HCT116 (cell line): ENCODE results near the gene TTR. TPM values are rescaled to one million over a fixed set of nuclear protein-coding genes. Genes with fewer than 3 reads are reported as not detected.

Experiments
- ATAC-seq: fragments of 200-7000 bp; cut with Tn5 transposase; 2 replicates; pipeline ENCODE4 v1.9.1; 2020; ENCODE audit warnings: mild to moderate bottlenecking, moderate library complexity
- BruUV-seq: library from RNA; stranded (reverse); fragments of 400-500 nt; replicated peaks from 2 replicates; lab custom pipeline; 2021; lab: Mats Ljungman, UMichigan
- CTCF ChIA-PET: fragments of 300-600 bp; sonication (Branson Sonifier 250); formaldehyde crosslinking; loops from one replicate; lab custom pipeline; 2021; ENCODE audit warnings: antibody characterized with exemption; lab: Charles Lee
- POLR2A ChIA-PET: fragments of 300-600, 350-600 bp; sonication (Branson Sonifier 250); formaldehyde crosslinking; loops from one replicate; lab custom pipeline; 2021; ENCODE audit warnings: antibody characterized with exemption; lab: Charles Lee
- RAD21 ChIA-PET, 2 experiments: fragments of 300-600 bp; sonication (Branson Sonifier 250); formaldehyde crosslinking; loops; one replicate each; lab custom pipeline; 2023; ENCODE audit warnings: low total read pairs in 2 of 2; ENCODE audit not compliant: uncharacterized antibody in 2 of 2, unreplicated experiment in 2 of 2, low non-redundant PET in 1 of 2; lab: Charles Lee
- DNase-seq: peaks from one replicate; pipeline ENCODE4 v3.0.0-alpha.2; 2010; ENCODE audit warnings: low read depth, low spot score
- H2AFZ ChIP-seq: fragments of 200-600 bp; shearing (Covaris generic), sonication (generic); 2 replicates; pipeline ENCODE4 v1.6.1; 2017; ENCODE audit warnings: low read depth, mixed run types, mixed read lengths, antibody characterized with exemption, low read length; ENCODE audit not compliant: poor library complexity, severe bottlenecking
- H3K27ac ChIP-seq: 2 replicates; pipeline ENCODE4 v1.5.1; 2012; ENCODE audit warnings: low read depth, low read length
- H3K27me3 ChIP-seq: fragments of 200-600 bp; sonication (generic); 2 replicates; pipeline ENCODE4 v1.6.1; 2016; ENCODE audit warnings: mixed run types, low read length, mixed read lengths; ENCODE audit not compliant: insufficient read depth
- H3K36me3 ChIP-seq, 2 experiments: fragments of 200-500 bp in 1 of 2; fragments of 200-600 bp in 1 of 2; sonication (Bioruptor generic) in 1 of 2; sonication (generic) in 1 of 2; 2 replicates each; pipeline versions ENCODE4 v1.5.1 to v1.6.1; 2014 to 2016; ENCODE audit warnings: low read length in 2 of 2, inconsistent platforms in 1 of 2, mixed read lengths in 1 of 2, mixed run types in 1 of 2; ENCODE audit not compliant: insufficient read depth in 2 of 2, control insufficient read depth in 1 of 2
- H3K4me1 ChIP-seq, 2 experiments: fragments of 200-600 bp in 1 of 2; sonication (generic) in 1 of 2; 2 replicates each; pipeline versions ENCODE4 v1.5.1 to v1.6.1; 2012 to 2017; ENCODE audit warnings: low read length in 2 of 2, inconsistent platforms in 1 of 2, mild to moderate bottlenecking in 1 of 2, mixed read lengths in 1 of 2, mixed run types in 1 of 2, moderate library complexity in 1 of 2; ENCODE audit not compliant: insufficient read depth in 2 of 2, control insufficient read depth in 1 of 2
- H3K4me2 ChIP-seq: fragments of 200-600 bp; sonication (generic); 2 replicates; pipeline ENCODE4 v1.6.1; 2017; ENCODE audit warnings: mixed run types, low read length, mixed read lengths
- H3K4me3 ChIP-seq, 2 experiments: fragments of 200-600 bp in 1 of 2; sonication (generic) in 1 of 2; replicated peaks in 1 of 2; 2 replicates each; pipeline ENCODE4 v1.5.1; 2011 to 2016; ENCODE audit warnings: low read length in 2 of 2, control low read depth in 1 of 2, low read depth in 1 of 2, mild to moderate bottlenecking in 1 of 2, mixed read lengths in 1 of 2, mixed run types in 1 of 2
- H3K79me2 ChIP-seq: fragments of 200-600 bp; sonication (generic); 2 replicates; pipeline ENCODE4 v1.6.1; 2017; ENCODE audit warnings: mild to moderate bottlenecking, mixed run types, low read length, moderate library complexity, mixed read lengths; ENCODE audit not compliant: insufficient read depth
- H3K9ac ChIP-seq: fragments of 200-600 bp; sonication (generic); 2 replicates; pipeline ENCODE4 v1.6.1; 2016; ENCODE audit warnings: low read length, mixed read lengths
- H3K9me2 ChIP-seq: fragments of 200-600 bp; sonication (generic), shearing (Covaris generic); 2 replicates; pipeline ENCODE4 v1.6.1; 2017; ENCODE audit warnings: mixed run types, mild to moderate bottlenecking, moderate library complexity; ENCODE audit not compliant: insufficient read depth
- H3K9me3 ChIP-seq, 2 experiments: fragments of 200-500 bp in 1 of 2; fragments of 200-600 bp in 1 of 2; sonication (Bioruptor generic) in 1 of 2; sonication (generic) in 1 of 2; 2 replicates each; pipeline ENCODE4 v1.6.1; 2014 to 2017; ENCODE audit warnings: low read length in 2 of 2, mixed read lengths in 2 of 2, inconsistent platforms in 1 of 2, low read depth in 1 of 2, mild to moderate bottlenecking in 1 of 2, mixed run types in 1 of 2, moderate library complexity in 1 of 2; ENCODE audit not compliant: control insufficient read depth in 1 of 2, insufficient read depth in 1 of 2
- H4K20me1 ChIP-seq: fragments of 200-600 bp; sonication (generic), shearing (Covaris generic); 2 replicates; pipeline ENCODE4 v1.6.1; 2017; ENCODE audit warnings: mixed run types, mild to moderate bottlenecking, moderate library complexity; ENCODE audit not compliant: insufficient read depth
- CBX3 ChIP-seq: IDR thresholded peaks from 2 replicates; pipeline ENCODE4 v1.6.1; 2012; ENCODE audit warnings: low read depth
- EZH2 ChIP-seq: fragments of 200-600 bp; sonication (generic); IDR thresholded peaks from 2 replicates; pipeline ENCODE4 v1.6.1; 2017; ENCODE audit warnings: antibody characterized with exemption, mixed run types
- EZH2phosphoT487 ChIP-seq: fragments of 200-600 bp; IDR thresholded peaks from 2 replicates; pipeline ENCODE4 v1.6.1; 2018; ENCODE audit warnings: antibody characterized with exemption, borderline replicate concordance
- FOSL1 ChIP-seq: IDR thresholded peaks from 2 replicates; pipeline ENCODE4 v1.6.1; 2012; ENCODE audit warnings: low read depth
- JUND ChIP-seq: IDR thresholded peaks from 2 replicates; pipeline ENCODE4 v1.6.1; 2012
- SP1 ChIP-seq: IDR thresholded peaks from 2 replicates; pipeline ENCODE4 v1.6.1; 2012; ENCODE audit warnings: low read depth
- SRF ChIP-seq: IDR thresholded peaks from 2 replicates; pipeline ENCODE4 v1.6.1; 2012; ENCODE audit warnings: low read depth
- YY1 ChIP-seq: IDR thresholded peaks from 2 replicates; pipeline ENCODE4 v1.6.1; 2011; ENCODE audit warnings: low read length, low read depth, moderate library complexity, mild to moderate bottlenecking; ENCODE audit not compliant: insufficient replicate concordance; ENCODE audit errors: extremely low read depth
- ZFX ChIP-seq: fragments of 450-650 bp; IDR thresholded peaks from 2 replicates; pipeline ENCODE4 v1.6.1; 2017
- ZNF274 ChIP-seq: fragments of 200-500 bp; sonication (Bioruptor generic); IDR thresholded peaks from 2 replicates; pipeline ENCODE4 v1.6.1; 2014; ENCODE audit warnings: mild to moderate bottlenecking, low read depth, low read length, inconsistent platforms
- intact Hi-C: fragments of 100-400 bp; cut with micrococcal nuclease; formaldehyde crosslinking; loops from 2 replicates; pipeline ENCODE4 v1.10.0; 2022
- total RNA-seq: library from RNA; stranded (reverse); gene quantifications from one replicate; pipeline ENCODE4 v1.2.1, GENCODE V29; 2021; ENCODE audit not compliant: unreplicated experiment
- TF ChIP-seq, protein P1 (sequence below): IDR thresholded peaks from 2 replicates; pipeline ENCODE4 v1.6.1; 2012
- TF ChIP-seq, protein P2 (sequence below): IDR thresholded peaks from 2 replicates; pipeline ENCODE4 v1.6.1; 2012; ENCODE audit warnings: low read depth

Gene TTR
- total RNA-seq, 1 experiment from 2014 or later, result 1.2 TPM

- Histone ChIP-seq H3K79me2 (no peaks in the 10 kb centered on the region), H4K20me1 (no peaks in the 10 kb centered on the region), H3K27ac (no peak overlapping the region), H3K9me2 (no peaks in the 10 kb centered on the region), H2AFZ (no peak overlapping the region), H3K4me3 (no peak overlapping the region), H3K27me3 (no peaks in the 10 kb centered on the region), H3K9me3 (no peaks in the 10 kb centered on the region), H3K9ac (no peak overlapping the region), H3K36me3 (no peaks in the 10 kb centered on the region), H3K4me1 (no peaks in the 10 kb centered on the region), H3K4me2 (no peak overlapping the region)
- POLR2A ChIA-PET, result no interaction called here
- intact Hi-C loops, result no loop called here
- BruUV-seq, result no TSS peak
- no peak for ATAC-seq
- DNase-seq, result no peak
- RAD21 ChIA-PET, result no interaction called here
- CTCF ChIA-PET, result no interaction called here
- TF ChIP-seq, protein P1, sequence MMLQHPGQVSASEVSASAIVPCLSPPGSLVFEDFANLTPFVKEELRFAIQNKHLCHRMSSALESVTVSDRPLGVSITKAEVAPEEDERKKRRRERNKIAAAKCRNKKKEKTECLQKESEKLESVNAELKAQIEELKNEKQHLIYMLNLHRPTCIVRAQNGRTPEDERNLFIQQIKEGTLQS, result no peak
- TF ChIP-seq EZH2phosphoT487 (no peak), CBX3 (no peak), JUND (no peak), ZFX (no peak), FOSL1 (no peak), EZH2 (no peak), SP1 (no peak), ZNF274 (no peak), SRF (no peak), YY1 (no peak)
- TF ChIP-seq, protein P2, sequence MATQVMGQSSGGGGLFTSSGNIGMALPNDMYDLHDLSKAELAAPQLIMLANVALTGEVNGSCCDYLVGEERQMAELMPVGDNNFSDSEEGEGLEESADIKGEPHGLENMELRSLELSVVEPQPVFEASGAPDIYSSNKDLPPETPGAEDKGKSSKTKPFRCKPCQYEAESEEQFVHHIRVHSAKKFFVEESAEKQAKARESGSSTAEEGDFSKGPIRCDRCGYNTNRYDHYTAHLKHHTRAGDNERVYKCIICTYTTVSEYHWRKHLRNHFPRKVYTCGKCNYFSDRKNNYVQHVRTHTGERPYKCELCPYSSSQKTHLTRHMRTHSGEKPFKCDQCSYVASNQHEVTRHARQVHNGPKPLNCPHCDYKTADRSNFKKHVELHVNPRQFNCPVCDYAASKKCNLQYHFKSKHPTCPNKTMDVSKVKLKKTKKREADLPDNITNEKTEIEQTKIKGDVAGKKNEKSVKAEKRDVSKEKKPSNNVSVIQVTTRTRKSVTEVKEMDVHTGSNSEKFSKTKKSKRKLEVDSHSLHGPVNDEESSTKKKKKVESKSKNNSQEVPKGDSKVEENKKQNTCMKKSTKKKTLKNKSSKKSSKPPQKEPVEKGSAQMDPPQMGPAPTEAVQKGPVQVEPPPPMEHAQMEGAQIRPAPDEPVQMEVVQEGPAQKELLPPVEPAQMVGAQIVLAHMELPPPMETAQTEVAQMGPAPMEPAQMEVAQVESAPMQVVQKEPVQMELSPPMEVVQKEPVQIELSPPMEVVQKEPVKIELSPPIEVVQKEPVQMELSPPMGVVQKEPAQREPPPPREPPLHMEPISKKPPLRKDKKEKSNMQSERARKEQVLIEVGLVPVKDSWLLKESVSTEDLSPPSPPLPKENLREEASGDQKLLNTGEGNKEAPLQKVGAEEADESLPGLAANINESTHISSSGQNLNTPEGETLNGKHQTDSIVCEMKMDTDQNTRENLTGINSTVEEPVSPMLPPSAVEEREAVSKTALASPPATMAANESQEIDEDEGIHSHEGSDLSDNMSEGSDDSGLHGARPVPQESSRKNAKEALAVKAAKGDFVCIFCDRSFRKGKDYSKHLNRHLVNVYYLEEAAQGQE, result no peak
These were observed 6.5 kb downstream of the TTR start for GRCh38 chr18:31598021-31598805.
